ENCODE results near the gene SYT8. TPM values are rescaled to one million over a fixed set of nuclear protein-coding genes. Genes with fewer than 3 reads are reported as not detected.
"Not testable (repeated sequence)": the region's sequence is repeated elsewhere in the genome, so short reads cannot be mapped to it uniquely, and the experiment has no call there.

The SYT8 gene
- total and polyA plus RNA-seq, 2 donors from 2014 or later: 1.2 to 1.7 TPM

DNA sequence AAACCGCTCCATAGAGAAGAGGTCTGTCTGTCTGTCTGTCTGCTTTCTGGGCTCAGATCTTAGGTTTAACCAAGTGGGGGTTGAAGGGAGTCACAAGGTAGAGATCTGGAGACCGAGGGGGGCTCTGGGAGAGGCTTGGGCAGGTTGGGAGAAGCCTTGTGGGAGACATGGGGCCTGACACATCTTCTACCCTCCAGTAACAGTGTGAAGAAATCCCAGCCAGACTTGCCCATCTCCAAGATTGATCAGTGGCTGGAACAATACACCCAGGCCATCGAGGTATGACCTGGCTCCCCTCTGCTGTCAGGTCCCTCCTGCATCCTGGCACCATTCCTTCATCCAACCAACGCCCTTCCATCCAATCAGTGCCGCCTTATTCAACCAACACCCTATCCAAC, 49.5 kb downstream of the SYT8 start:
- Histone ChIP-seq H3K4me3 (ENCODE audit: low read length in 3 of 3) (no peak overlapping the region), H3K27ac (ENCODE audit: low read depth in 2 of 2, low read length in 2 of 2) (no peak overlapping the region), H3K9me3 (ENCODE audit: control insufficient read depth in 2 of 3, insufficient read depth in 1 of 3, low read length in 3 of 3) (no peaks in the 10 kb centered on the region), H3K27me3 (ENCODE audit: control insufficient read depth, insufficient read depth, low read length) (no peaks in the 10 kb centered on the region), H3K4me1 (ENCODE audit: control insufficient read depth in 2 of 3, insufficient read depth in 2 of 3, low read depth in 1 of 3, low read length in 3 of 3) (no peaks in the 10 kb centered on the region), H3K9ac (ENCODE audit: low read length in 3 of 3) (no peak overlapping the region), H3K36me3 (ENCODE audit: control insufficient read depth in 2 of 3, insufficient read depth in 3 of 3, low read length in 3 of 3) (no peaks in the 10 kb centered on the region)
- intact Hi-C loops (cut with DNase I): no loop called here
- TF ChIP-seq CTCF (IDR thresholded peaks at IDR 0.05; ENCODE audit: borderline replicate concordance, extremely low read depth, insufficient read depth): no peak
- DNase-seq (peak in 2 of 5 donors; percentile 13 to 17), FAIRE-seq (no peak)

DNA sequence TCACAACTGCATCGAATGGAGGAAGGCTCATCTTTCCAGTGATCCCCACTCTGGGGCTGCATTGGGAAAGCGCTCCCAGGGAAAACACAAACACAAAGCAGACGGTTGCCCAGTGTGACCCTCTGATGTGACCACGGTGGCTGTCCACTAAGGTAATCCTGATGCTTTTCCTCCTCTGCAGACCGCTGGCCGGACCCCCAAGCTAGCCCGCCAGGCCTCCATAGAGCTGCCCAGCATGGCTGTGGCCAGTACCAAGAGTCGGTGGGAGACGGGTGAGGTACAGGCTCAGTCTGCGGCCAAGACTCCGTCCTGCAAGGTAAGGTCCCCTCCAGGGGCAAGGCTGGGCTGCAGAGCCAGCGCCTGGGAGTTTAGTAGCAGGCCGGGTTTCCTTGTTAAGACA, 51.8 kb downstream of the SYT8 start:
- not testable (repeated sequence) for H3K4me1 ChIP-seq (ENCODE audit: control insufficient read depth in 2 of 3, insufficient read depth in 2 of 3, low read depth in 1 of 3, low read length in 3 of 3)

More for the DNA sequence above, 51.8 kb downstream of the SYT8 start:
- H3K9ac ChIP-seq (ENCODE audit: low read length in 3 of 3); H3K36me3 ChIP-seq (ENCODE audit: control insufficient read depth in 2 of 3, insufficient read depth in 3 of 3, low read length in 3 of 3); H3K4me3 ChIP-seq (ENCODE audit: low read length in 3 of 3); FAIRE-seq; H3K27me3 ChIP-seq (ENCODE audit: control insufficient read depth, insufficient read depth, low read length); H3K9me3 ChIP-seq (ENCODE audit: control insufficient read depth in 2 of 3, insufficient read depth in 1 of 3, low read length in 3 of 3); DNase-seq; H3K27ac ChIP-seq (ENCODE audit: low read depth in 2 of 2, low read length in 2 of 2); intact Hi-C loops (cut with DNase I): not testable (repeated sequence)

Small RNA genes within 50 kb of the gene (microRNA-seq; reads per million reads assigned to microRNA genes)
- gene MIR4298 (not detected), gene MIR7847 (not detected)

Other genes starting within 250 kb of the SYT8 start
- gene KRTAP5-1, start 249.7 kb upstream of the SYT8 start, total RNA-seq: not detected
- gene KRTAP5-1, start 249.7 kb upstream of the SYT8 start, polyA plus RNA-seq (ENCODE audit: insufficient read depth, low read depth, low replicate concordance): not detected
- not detected for gene KRTAP5-2, start 236.7 kb upstream of the SYT8 start, total RNA-seq
- gene KRTAP5-2, start 236.7 kb upstream of the SYT8 start, polyA plus RNA-seq (ENCODE audit: insufficient read depth, low read depth, low replicate concordance): not detected
- not detected for gene KRTAP5-3, start 226.5 kb upstream of the SYT8 start, total RNA-seq
- gene KRTAP5-3, start 226.5 kb upstream of the SYT8 start, polyA plus RNA-seq (ENCODE audit: insufficient read depth, low read depth, low replicate concordance): not detected
- not detected for gene KRTAP5-4, start 212.9 kb upstream of the SYT8 start, total RNA-seq
- gene KRTAP5-4, start 212.9 kb upstream of the SYT8 start, polyA plus RNA-seq (ENCODE audit: insufficient read depth, low read depth, low replicate concordance): not detected
- gene KRTAP5-5, start 205.2 kb upstream of the SYT8 start, total RNA-seq: not detected
- not detected for gene KRTAP5-5, start 205.2 kb upstream of the SYT8 start, polyA plus RNA-seq (ENCODE audit: insufficient read depth, low read depth, low replicate concordance)
- not detected for gene KRTAP5-6, start 137.8 kb upstream of the SYT8 start, total RNA-seq
- gene KRTAP5-6, start 137.8 kb upstream of the SYT8 start, polyA plus RNA-seq (ENCODE audit: insufficient read depth, low read depth, low replicate concordance): not detected
- 6.4 TPM for gene IFITM10, start 84.4 kb upstream of the SYT8 start, total RNA-seq
- gene IFITM10, start 84.4 kb upstream of the SYT8 start, polyA plus RNA-seq (ENCODE audit: insufficient read depth, low read depth, low replicate concordance): 2.3 TPM
- gene CTSD, start 71.1 kb upstream of the SYT8 start, total RNA-seq: 2,183 TPM
- gene CTSD, start 71.1 kb upstream of the SYT8 start, polyA plus RNA-seq (ENCODE audit: insufficient read depth, low read depth, low replicate concordance): 2,764 TPM
- 1.3 TPM for gene TNNI2, start 4.0 kb downstream of the SYT8 start, total RNA-seq
- not detected for gene TNNI2, start 4.0 kb downstream of the SYT8 start, polyA plus RNA-seq (ENCODE audit: insufficient read depth, low read depth, low replicate concordance)
- 26.1 TPM for gene LSP1, start 18.1 kb downstream of the SYT8 start, total RNA-seq
- gene LSP1, start 18.1 kb downstream of the SYT8 start, polyA plus RNA-seq (ENCODE audit: insufficient read depth, low read depth, low replicate concordance): 8.4 TPM
- gene PRR33, start 56.9 kb downstream of the SYT8 start, total RNA-seq: not detected
- not detected for gene PRR33, start 56.9 kb downstream of the SYT8 start, polyA plus RNA-seq (ENCODE audit: insufficient read depth, low read depth, low replicate concordance)
- gene TNNT3, start 84.7 kb downstream of the SYT8 start, total RNA-seq: 0.60 TPM
- gene TNNT3, start 84.7 kb downstream of the SYT8 start, polyA plus RNA-seq (ENCODE audit: insufficient read depth, low read depth, low replicate concordance): not detected
- gene MRPL23, start 112.3 kb downstream of the SYT8 start, total RNA-seq: 45.9 TPM
- gene MRPL23, start 112.3 kb downstream of the SYT8 start, polyA plus RNA-seq (ENCODE audit: insufficient read depth, low read depth, low replicate concordance): 183 TPM
- gene H19, start 162.9 kb downstream of the SYT8 start, total RNA-seq: 53.8 TPM
- 140 TPM for gene H19, start 162.9 kb downstream of the SYT8 start, polyA plus RNA-seq (ENCODE audit: insufficient read depth, low read depth, low replicate concordance)